HG03280 (cell line): Measurements from ENCODE around the gene MT2A.

Experiments used
- ATAC-seq: cut with Tn5 transposase; IDR thresholded peaks from one replicate; pipeline ENCODE4 v1.9.1; 2021; ENCODE audit warnings: mild to moderate bottlenecking, moderate library complexity; ENCODE audit not compliant: unreplicated experiment

The MT2A gene

GRCh38 chr16:56594292-56594619 is 14.1 kb upstream of the MT2A start:
- ATAC-seq = no peak

- ATAC-seq = no peak
Observed at GRCh38 chr16:56600398-56600999, 7.9 kb upstream of the MT2A start.

- ATAC-seq = no peak
Observed at GRCh38 chr16:56601325-56601724, 7.1 kb upstream of the MT2A start.

- no peak for ATAC-seq
Observed at GRCh38 chr16:56603589-56603988, 4.8 kb upstream of the MT2A start.

- no peak for ATAC-seq
Observed at GRCh38 chr16:56604966-56605365, 3.4 kb upstream of the MT2A start.

GRCh38 chr16:56605475-56605874 is 2.9 kb upstream of the MT2A start:
- ATAC-seq = no peak

- ATAC-seq = no peak
Observed at GRCh38 chr16:56606071-56606475, 2.3 kb upstream of the MT2A start.

GRCh38 chr16:56606476-56607108 is 1.8 kb upstream of the MT2A start:
- ATAC-seq = no peak

GRCh38 chr16:56607109-56607618 is 1.2 kb upstream of the MT2A start:
- ATAC-seq = no peak

- no peak for ATAC-seq
Observed at GRCh38 chr16:56607675-56608042, 725 bp upstream of the MT2A start.

- ATAC-seq = no peak
Observed at GRCh38 chr16:56608876-56609462, 585 bp downstream of the MT2A start.

GRCh38 chr16:56609463-56609921 is 1.1 kb downstream of the MT2A start:
- peak; percentile 35 for ATAC-seq

- no peak for ATAC-seq
Observed at GRCh38 chr16:56610017-56610608, 1.7 kb downstream of the MT2A start.

GRCh38 chr16:56610609-56611111 is 2.3 kb downstream of the MT2A start:
- no peak for ATAC-seq

- no peak for ATAC-seq
Observed at GRCh38 chr16:56611281-56611833, 3.0 kb downstream of the MT2A start.

- ATAC-seq = no peak
Observed at GRCh38 chr16:56613706-56614105, 5.3 kb downstream of the MT2A start.

- no peak for ATAC-seq
Observed at GRCh38 chr16:56614549-56614991, 6.2 kb downstream of the MT2A start.

- no peak for ATAC-seq
Observed at GRCh38 chr16:56615353-56615752, 7.0 kb downstream of the MT2A start.

- ATAC-seq = no peak
Observed at GRCh38 chr16:56616608-56617211, 8.3 kb downstream of the MT2A start.

- no peak for ATAC-seq
Observed at GRCh38 chr16:56617212-56618085, 9.1 kb downstream of the MT2A start.
